ENCODE measurements around the gene LRCH4.
A peak's percentile ranks its signal among the peaks of the same experiment; 100 is the strongest.

The LRCH4 gene

GRCh38 chr7:100583132-100584053 lies 2.5 kb downstream of the LRCH4 start:
- DNase-seq (ENCODE audit: low read depth in 1 of 2, low spot score in 1 of 2): peak; percentile 35 to 46

GRCh38 chr7:100582650-100583049 lies 3.3 kb downstream of the LRCH4 start:
- no peak for DNase-seq (ENCODE audit: low read depth in 1 of 2, low spot score in 1 of 2)

GRCh38 chr7:100582041-100582579 lies 3.8 kb downstream of the LRCH4 start:
- no peak for DNase-seq (ENCODE audit: low read depth in 1 of 2, low spot score in 1 of 2)

- DNase-seq (ENCODE audit: low read depth in 1 of 2, low spot score in 1 of 2): no peak
Observed at GRCh38 chr7:100580466-100581283, 5.3 kb downstream of the LRCH4 start.

- DNase-seq (ENCODE audit: low read depth in 1 of 2, low spot score in 1 of 2): no peak
Observed at GRCh38 chr7:100578246-100579183, 7.4 kb downstream of the LRCH4 start.

- DNase-seq (ENCODE audit: low read depth in 1 of 2, low spot score in 1 of 2): no peak
Observed at GRCh38 chr7:100577507-100577906, 8.4 kb downstream of the LRCH4 start.

- DNase-seq (ENCODE audit: low read depth in 1 of 2, low spot score in 1 of 2): no peak
Observed at GRCh38 chr7:100577103-100577502, 8.8 kb downstream of the LRCH4 start.

- DNase-seq (ENCODE audit: low read depth in 1 of 2, low spot score in 1 of 2): no peak
Observed at GRCh38 chr7:100576384-100576993, 9.4 kb downstream of the LRCH4 start.

- DNase-seq (ENCODE audit: low read depth in 1 of 2, low spot score in 1 of 2): no peak
Observed at GRCh38 chr7:100575746-100576383, 10.1 kb downstream of the LRCH4 start.

- no peak for DNase-seq (ENCODE audit: low read depth in 1 of 2, low spot score in 1 of 2)
Observed at GRCh38 chr7:100575206-100575631, 10.7 kb downstream of the LRCH4 start.

- no peak for DNase-seq (ENCODE audit: low read depth in 1 of 2, low spot score in 1 of 2)
Observed at GRCh38 chr7:100574362-100575205, 11.3 kb downstream of the LRCH4 start.

- no peak for DNase-seq (ENCODE audit: low read depth in 1 of 2, low spot score in 1 of 2)
Observed at GRCh38 chr7:100573691-100574361, 12.1 kb downstream of the LRCH4 start, which contains the start of gene SAP25. Gene SAP25 (minus strand): TSS chr7:100573900. CDS start chr7:100573742, 158 bp downstream.

GRCh38 chr7:100572949-100573675 lies 12.8 kb downstream of the LRCH4 start:
- no peak for DNase-seq (ENCODE audit: low read depth in 1 of 2, low spot score in 1 of 2)

- DNase-seq (ENCODE audit: low read depth in 1 of 2, low spot score in 1 of 2): no peak
Observed at GRCh38 chr7:100572281-100572948, 13.5 kb downstream of the LRCH4 start.

GRCh38 chr7:100571829-100572116 lies 14.2 kb downstream of the LRCH4 start:
- DNase-seq (ENCODE audit: low read depth in 1 of 2, low spot score in 1 of 2): no peak

GRCh38 chr7:100570954-100571828 lies 14.7 kb downstream of the LRCH4 start:
- DNase-seq (ENCODE audit: low read depth in 1 of 2, low spot score in 1 of 2): no peak
